Stimulated activated CD8-positive, alpha-beta memory T cell treated with anti-CD3 and anti-CD28 coated beads, Interleukin-4, amount 100 ng/mL, for 1 hour (primary cell): Measurements from ENCODE around the gene SLC6A11.

Source experiments
- DNase-seq, 2 donors: peaks; one replicate each; pipeline ENCODE4 v3.0.0-alpha.2; 2020; ENCODE audit warnings: low read depth in 2 of 2, low spot score in 1 of 2

Gene SLC6A11

DNA sequence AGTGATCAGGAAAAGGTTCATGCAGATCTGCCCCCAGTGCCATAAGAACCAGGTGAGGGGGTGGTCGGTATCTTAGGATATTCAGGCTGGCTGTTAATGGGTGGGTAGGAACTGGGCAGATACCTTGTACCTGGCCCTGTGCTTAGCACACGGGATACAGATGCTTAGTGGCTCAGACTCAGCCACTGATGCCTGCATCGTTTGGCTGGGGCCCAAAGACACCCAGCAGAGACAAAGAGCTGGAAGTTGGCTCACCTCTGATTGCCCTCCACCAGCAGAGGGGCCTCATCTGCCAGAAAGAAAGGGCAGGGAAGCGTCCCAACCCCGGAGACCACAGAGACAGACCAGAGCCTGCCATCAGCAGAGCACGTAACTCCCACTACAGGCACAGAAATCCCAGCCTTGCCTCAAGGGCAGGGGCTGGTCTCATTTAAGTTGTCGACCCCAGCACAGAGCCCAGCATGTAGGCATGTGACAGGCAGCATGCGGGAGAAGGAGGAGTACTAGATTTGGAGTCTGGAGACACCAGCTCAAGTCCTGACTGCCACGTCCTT, 112.5 kb downstream of the SLC6A11 start:
- DNase-seq = no peak

DNA sequence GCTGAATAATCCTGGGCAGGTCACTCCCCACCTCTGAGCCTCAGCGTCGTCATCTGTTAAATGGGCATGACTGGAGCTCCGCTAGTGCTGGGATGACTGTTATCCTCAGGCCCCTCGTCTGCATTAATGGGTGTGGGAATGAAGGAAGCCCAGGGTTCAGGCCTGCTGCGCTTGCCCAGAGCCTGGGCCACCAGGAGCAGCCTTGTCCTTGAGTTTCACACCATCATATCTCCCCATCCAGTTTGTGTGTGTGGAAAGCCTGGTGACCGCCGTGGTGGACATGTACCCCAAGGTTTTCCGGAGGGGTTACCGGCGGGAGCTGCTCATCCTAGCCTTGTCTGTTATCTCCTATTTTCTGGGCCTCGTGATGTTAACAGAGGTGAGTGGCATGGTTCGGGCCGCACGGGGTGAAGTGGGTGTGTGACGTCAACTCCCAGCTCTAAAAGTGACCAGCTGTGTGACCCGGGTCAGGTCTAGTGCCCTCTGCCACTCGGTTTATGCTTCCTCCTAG, 113.0 kb downstream of the SLC6A11 start:
- no peak for DNase-seq

DNA sequence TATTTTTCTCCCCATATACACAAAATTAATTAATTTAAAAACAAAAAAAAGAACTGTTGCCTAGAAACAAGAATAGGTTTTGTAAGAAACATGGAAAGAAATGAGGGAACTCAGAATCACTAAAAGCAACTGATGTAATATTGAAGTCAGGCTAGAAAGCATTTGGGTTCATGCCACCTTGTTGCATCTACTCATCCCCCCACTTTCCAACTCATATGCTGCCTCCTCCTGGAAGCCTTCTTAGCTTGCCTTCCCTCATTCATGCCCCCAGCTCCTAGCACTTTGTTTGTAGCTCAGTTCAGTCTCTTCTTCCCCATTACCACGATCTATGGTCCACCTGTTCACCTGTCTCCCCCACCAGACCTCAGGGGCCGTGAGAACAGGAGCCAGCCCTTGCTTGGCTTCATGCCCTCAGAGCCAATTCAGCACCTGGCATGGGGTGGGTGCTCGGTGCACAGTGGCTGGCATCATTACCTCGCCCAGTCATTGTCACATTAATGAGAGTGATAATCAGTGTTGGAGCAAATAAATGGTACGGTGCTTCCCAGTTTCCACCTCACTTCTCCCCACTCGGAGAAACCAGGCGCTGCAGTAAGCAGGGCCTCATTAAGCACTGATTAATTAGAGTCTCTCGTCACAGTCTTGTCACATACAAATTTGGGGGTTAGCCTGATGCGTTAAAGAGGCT, 114.1 kb downstream of the SLC6A11 start:
- no peak for DNase-seq

DNA sequence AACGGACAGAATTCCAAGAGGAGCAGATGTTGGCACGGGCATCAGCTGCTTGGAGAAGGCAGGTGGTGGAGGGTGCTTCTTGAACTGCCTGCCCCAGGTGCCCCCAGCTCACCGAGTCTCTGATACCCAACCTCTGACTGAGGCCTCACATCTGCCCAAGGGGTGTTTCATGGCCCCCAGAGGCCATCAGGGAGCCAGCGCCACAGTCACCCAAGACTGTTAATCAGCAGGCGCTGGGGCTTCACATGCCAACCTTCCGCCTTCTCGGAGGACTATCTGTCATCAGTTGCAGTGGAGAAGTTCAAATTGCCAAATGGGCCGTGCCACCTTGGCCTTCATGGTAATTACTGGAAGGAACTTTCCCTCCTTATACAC, 114.6 kb downstream of the SLC6A11 start:
- DNase-seq = no peak

DNA sequence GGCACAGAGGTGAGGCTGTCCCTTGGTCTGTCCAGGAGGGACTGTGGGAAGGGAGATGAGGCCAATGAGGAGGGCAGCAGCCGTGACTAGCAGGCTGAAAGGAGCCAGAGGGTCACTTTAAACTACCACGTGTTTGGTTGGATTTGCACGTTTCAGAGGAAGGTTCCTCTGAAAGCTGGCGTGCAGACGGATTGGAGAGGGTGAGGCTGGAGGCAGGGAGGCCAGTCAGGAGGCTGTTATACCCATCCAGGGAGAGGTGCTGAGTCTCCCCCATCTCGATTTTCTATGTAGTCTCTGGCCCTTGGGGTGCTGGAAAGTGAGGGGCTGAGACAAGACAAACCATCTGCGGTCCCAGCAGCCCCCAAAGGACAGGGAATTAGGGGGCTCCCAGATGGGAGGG, 116.6 kb downstream of the SLC6A11 start:
- no peak for DNase-seq

DNA sequence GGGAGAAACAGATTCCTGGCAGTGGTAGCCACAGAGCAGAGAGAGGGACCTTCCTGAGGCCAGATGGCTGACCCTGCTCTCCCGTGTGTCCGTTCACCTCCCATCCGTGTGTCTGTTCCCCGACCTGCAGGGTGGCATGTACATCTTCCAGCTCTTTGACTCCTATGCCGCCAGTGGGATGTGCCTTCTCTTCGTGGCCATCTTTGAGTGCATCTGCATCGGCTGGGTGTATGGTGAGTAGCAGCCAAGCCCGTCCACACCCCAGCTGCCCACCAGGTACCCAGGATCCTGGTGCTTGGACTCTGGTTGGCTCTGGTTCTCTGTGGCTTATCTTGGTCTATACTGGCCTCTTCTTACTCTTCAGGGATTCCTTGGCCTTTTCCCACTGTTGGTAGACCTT, 117.0 kb downstream of the SLC6A11 start:
- DNase-seq = no peak

DNA sequence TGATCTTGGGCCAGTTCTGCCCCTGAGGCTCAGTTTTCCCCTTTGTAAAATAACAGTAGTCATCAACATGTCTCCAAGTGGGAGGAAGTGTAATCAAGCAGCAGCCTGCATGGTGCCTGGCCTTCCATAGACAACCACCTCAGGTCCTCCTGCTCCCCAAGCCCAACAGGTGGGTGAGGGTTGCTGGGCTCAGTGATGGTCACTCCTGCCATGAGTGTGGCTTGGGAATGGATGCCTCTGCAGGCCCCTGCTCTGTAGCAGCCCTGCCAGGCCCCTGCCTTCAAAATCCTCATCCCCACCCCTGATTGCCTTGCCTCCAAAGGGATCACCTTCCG, 117.4 kb downstream of the SLC6A11 start:
- DNase-seq = no peak

DNA sequence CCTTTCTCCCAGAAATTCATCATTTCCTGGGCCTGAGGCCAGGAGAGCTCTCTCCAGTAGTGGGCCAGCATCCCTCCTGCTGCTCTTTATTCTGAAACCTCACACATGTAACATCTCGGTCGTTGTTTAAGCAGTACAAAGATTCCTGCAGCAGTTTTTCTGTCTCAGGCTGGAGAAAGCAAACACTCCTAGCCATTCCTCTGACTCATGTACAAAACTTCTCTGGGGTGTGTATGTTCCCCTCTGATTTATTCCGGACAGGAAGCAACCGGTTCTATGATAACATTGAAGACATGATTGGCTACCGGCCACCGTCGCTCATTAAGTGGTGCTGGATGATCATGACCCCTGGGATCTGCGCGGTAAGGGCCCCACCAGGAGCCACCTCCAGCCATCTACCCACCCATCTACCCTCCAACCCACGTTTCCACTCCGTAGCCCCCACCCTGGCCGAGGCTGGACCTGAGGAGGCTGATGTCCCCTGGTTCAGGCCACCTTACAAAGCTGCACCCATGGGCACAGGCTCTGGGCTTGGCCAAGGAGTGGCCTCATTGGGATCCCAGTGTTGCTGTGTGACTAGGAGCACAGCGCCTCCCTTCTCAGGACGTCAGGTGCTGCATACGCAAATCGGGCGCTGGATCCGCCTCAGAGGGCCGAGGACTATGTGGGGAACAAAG, 117.9 kb downstream of the SLC6A11 start:
- no peak for DNase-seq

DNA sequence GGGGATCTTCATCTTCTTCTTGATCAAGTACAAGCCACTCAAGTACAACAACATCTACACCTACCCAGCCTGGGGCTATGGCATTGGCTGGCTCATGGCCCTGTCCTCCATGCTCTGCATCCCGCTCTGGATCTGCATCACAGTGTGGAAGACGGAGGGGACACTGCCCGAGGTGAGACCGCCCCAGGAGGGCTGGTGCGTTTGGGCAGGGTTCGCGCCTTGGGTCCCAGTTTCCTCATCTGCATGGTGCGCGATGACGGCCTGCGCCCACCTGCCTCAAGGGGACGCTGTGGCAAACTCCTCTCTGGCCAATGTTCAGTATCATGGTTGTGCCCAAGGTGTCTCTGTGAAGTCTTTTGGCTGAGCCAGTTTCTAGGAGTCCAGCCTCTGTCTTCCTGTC, 119.0 kb downstream of the SLC6A11 start:
- no peak for DNase-seq

DNA sequence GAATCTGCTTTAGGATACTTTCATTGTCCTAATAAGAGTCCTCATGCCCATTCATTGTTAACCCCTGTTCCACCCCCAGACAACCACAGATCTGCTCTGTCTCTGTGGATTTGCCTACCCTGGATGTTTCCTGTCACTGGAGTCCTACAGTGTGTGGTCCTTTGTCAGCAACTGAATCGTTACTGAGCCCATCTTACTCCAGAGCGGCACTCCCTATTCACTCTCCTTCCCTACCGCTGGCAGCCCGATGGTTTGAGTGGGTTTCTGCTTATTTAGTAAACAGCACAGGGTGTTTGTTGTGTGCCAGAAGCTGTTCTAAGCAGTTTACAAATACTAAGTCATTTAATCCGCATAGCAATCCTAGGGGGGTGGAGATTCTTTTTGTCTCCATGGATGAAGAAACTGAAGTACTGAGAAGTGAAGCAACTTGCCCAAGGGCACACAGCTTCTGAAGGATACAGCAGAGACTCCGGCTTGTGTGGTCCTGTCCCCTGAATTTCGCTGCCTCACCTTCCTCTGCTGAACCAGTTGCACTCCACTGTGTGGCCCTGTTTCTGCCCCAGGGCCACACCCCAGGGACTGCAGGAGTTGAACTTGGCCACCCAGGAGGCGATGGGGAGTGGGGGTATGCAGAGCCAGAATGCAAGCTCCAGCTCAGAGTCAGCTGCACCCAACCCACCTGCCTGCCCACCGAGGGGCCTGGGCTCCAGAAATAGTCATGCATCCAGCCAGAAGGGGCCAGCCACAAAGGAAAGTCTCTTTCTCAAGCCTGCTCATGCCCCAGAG, 120.0 kb downstream of the SLC6A11 start:
- no peak for DNase-seq

DNA sequence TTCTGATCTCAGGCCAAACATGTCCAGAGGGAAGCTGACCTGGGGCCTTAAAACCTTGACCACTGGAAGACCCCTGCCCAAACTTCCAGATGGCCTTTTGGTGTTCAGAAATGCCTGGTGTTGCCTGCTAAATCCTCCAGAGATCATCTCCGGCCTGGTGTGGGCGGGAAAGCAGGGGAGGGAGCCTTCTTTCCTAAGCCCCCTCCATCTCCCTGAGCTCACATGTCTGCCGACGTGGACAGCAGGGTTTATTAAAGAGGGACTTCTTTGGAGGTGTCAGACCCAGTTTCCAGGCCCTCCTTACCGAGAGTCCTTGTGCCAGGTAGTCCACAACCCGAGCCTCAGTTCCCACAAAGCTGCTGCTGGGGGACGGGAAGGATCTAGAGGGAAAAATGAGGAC, 120.7 kb downstream of the SLC6A11 start:
- DNase-seq = no peak

DNA sequence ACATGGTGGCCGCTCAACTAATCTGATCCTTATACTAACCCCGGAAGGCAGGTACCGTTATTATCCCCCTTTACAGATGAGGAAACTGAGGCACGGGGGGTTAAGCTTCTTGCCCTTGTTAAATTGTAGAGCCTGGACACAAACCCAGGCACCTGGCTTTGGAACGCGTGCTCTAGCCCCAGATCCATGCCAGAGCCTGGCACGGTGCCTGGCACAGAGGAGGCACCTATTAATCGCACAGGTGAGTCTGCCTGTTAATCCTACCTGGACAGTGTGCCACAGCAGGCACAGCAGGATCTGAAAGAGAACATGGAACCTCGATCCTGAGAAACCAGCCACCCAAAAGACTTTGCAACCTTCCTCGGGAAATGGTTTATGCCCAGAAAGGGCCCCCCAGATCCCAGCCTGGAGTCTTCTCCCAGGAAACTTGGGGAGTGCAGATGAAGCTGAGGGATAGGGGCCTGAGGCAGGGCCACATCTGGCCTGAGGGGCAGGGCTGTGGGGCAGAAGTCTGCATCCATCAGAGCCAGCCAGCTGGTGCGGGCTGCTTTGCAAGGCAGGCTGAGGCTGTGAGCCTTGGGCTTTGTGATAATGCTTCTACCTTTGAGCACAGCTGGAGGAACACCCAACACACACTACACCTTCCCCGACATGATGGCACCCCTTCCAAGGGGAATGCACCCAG, 121.3 kb downstream of the SLC6A11 start:
- DNase-seq = no peak

DNA sequence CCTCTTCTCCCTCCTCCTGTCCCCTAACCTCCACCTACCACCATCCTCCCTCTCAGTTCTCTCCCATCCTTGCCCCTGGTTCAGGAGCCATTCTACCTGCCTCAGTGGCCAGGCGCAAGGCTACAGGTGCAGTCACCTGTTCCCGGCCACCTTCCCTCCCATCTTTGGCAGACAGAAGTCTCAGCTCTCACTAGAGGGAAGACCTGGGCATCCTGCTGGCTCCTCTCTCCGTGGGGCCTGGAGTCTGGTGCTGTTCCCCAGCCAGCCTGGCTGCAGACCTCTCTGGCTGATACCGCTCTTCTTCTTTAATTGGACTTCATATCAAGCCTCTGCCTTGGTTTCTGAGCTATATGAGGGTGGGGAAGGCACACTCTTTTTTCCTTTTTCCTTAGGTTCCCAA, 123.5 kb downstream of the SLC6A11 start:
- no peak for DNase-seq

DNA sequence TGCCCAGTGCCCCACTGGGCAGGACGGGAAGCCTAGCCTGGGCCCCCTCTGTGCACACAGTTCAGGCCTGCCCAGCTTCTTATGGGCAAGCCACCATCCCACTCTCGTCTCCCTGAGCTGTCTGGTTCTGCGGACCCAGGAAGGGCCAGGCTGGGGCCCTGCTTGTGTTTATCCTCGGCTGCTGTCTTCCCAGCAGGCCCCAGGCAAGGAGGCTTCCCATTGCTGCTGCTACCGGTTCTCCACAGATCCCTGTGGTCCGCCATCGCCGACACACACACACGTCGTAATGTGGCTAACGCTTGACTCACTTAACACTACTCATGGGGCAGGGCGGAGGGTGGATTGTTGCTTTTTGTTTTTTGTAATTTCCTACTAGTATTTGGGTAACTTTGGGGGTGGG, 124.1 kb downstream of the SLC6A11 start:
- DNase-seq = no peak

DNA sequence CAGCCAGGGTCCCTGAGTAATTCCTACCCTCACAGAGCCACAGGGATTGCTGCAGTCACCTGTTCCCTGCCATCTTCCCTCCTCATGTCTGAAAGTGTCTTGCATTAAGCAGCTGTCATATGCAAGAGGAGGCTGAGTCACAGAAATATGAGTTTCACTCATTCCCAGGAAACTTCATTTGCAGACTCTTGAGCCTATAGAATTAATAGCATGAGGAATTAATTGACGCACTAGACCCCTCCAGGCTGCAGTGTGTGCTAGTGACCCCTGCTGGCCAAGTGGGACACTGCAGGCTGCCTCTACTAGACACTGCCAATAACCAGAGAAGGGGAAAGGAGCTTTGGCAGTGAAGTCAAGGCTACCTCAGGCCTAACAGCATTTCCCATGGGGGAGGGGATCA, 125.9 kb downstream of the SLC6A11 start:
- DNase-seq = no peak

DNA sequence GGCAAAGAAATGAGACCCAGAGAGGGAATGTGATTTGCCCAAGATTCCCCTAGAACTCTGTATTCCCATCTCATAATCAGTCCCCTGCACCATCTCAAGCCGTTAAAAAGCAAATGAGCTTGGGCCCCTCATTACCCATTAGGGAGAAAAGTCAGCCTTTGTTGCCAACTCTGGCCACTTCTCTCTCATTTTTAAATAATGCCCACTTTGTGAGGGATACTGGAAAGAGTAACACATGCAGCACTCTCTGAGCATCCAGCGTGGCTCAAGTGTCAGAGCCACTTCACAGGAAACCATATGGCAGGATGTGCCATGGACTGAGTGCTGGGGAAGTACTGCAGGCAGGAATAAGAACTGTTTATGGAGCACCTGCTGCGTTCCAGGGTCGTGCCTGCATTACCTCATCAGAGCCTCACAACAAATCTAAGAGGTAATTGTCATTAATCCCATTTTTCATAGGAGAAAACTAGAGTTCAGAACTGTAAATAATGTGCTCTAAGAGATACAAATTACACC, 126.7 kb downstream of the SLC6A11 start:
- no peak for DNase-seq

DNA sequence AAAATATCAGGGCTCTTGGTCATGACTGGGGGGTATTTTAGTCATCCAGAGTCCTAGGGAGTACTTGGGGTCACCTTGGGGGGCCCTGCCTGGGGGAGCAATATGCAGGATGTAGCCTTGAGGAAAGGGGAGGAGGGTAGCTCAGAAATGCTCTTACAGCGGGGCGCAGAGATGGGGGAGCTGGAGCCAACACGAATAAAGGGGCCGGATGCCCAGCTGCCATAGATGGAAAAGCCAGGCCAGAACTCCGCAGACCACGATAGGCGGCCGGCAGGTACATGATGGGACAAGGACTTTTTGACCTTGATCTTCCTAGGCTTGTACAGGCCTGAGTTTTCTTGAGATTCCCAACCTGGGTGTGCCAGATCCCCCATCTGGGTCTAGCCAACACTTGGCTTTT, 128.8 kb downstream of the SLC6A11 start:
- DNase-seq = no peak

DNA sequence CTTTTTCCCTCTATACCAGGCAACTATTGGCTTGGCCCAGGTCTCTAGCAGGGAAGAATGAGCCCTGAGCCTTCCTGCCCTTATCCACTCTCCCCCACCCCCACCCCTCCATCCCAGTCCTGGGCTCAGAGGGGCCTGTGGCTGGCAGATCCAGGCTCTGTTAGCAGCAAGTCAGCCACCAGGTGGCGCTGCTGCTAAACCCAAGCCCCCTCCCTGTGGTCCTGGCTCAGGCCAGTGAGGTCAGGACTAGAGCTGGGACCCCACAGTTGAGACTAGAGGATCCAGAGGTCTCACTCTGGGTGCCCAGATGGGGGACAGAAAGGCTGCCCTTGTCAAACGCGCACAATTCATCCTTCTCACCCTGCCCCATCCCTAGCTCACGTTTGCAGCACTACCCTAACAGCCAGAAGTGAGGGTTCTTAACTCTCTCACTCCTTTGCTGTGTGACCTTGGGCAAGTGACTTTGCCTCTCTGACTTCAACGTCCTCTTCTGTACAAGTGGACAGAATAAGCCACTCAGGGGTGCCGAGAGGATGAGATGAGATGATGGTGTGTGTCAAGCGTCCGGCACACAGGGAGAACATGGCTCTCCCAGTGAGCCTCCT, 129.8 kb downstream of the SLC6A11 start:
- DNase-seq = peak in 1 of 2 donors; percentile 7

DNA sequence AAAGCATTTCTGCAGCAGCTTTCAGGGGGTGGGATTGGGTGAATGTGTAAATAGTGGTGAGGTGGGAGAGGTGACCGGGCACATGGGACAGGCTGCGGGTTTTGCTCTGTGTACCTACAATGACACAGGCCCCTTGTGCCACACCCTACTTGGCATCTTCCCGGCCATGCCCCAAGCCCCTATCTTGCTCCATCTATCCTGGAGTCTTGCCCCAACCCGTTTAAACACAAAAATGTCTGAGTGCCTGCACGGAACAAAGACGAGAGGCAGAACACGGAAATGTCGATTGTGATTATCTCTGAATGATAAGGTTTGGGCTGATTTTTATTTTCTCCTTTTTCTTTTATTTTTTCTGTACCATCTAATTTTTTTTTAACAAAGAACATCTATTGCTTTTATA, 130.5 kb downstream of the SLC6A11 start:
- DNase-seq = no peak

DNA sequence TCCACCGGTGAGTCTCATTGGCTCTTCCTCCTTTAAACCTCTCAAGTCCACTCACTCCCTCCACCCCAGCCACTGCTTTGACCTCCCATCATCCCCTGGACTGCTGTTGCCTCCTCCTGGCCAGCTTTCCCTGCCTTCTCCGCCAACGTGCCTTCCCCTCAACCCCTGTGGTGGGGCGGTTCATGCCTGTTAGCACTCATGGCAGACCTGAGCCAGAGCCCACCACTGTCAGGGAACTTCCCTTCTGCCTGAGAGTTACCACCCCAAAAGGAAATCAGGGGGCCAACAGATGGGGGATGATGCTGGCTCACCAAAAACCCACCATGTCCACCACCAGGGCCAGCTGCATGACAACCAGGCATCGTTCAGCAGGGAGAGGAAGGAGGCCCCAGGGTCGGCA, 132.3 kb downstream of the SLC6A11 start:
- no peak for DNase-seq

DNA sequence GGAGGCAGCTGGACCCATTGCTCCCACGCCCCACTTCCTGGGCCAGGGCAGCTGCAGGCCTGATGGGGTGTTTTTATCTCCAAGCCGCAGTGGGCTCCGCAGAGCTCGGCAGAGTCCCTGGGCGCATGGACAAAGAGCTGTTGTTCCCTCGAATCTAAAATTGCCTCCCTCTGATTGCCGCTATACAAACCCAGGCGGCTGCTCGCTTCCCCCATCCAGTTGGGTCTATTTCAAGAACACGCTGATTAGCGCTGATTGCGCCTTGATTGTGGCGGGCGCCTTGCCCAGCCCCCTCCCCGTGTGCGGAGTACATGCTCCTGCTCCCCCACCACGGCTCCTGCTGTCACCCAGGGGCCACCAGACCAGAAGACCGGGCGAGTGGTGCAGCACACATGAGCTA, 133.2 kb downstream of the SLC6A11 start:
- DNase-seq = no peak
